ENCODE data around the gene CPEB4. TPM values are rescaled to one million over a fixed set of nuclear protein-coding genes. Genes with fewer than 3 reads are reported as not detected.
A peak's percentile ranks its signal among the peaks of the same experiment; 100 is the strongest.

CPEB4 gene
- total and polyA plus RNA-seq, 8 donors = 3.5 to 115 (median 31.7) TPM

GRCh38 chr5:173903396-173904140 is 15.4 kb downstream of the CPEB4 start:
- intact Hi-C loops (cut with DNase I; ENCODE audit: low total_unique reads) = no loop called here
- peak overlapping the region in 2 of 5 donors; percentile 29 to 32 for H3K27ac ChIP-seq

DNA sequence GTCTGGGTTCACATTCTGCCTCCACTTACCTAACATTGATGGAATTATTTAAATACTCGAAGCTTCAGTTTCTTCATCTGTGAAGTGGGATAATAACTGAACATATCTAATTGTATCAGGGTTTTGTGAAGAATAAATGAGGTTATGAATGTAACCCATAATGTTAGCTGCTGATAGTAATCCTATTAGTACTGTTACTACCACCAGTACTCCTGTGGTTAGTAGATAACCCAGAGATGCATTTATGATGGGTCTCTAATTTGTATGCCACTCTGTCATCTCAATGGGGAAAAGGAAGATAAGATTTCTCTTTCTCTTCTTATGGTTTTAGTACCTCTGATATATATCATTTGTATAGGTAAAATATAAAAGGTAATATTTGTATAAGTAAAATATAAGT is 16.0 kb downstream of the CPEB4 start:
- H3K9me3 ChIP-seq = no peaks in the 10 kb centered on the region
- H3K27ac ChIP-seq = no peak overlapping the region
- no peak for DNase-seq
- no peak for TF ChIP-seq EP300 (IDR thresholded peaks at IDR 0.05)
- TF ChIP-seq POLR2AphosphoS5 (IDR thresholded peaks at IDR 0.05) = no peak
- TF ChIP-seq POLR2A (IDR thresholded peaks at IDR 0.05) = no peak
- TF ChIP-seq, protein P1, sequence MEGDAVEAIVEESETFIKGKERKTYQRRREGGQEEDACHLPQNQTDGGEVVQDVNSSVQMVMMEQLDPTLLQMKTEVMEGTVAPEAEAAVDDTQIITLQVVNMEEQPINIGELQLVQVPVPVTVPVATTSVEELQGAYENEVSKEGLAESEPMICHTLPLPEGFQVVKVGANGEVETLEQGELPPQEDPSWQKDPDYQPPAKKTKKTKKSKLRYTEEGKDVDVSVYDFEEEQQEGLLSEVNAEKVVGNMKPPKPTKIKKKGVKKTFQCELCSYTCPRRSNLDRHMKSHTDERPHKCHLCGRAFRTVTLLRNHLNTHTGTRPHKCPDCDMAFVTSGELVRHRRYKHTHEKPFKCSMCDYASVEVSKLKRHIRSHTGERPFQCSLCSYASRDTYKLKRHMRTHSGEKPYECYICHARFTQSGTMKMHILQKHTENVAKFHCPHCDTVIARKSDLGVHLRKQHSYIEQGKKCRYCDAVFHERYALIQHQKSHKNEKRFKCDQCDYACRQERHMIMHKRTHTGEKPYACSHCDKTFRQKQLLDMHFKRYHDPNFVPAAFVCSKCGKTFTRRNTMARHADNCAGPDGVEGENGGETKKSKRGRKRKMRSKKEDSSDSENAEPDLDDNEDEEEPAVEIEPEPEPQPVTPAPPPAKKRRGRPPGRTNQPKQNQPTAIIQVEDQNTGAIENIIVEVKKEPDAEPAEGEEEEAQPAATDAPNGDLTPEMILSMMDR (IDR thresholded peaks at IDR 0.05) = no peak
- intact Hi-C loops (cut with DNase I; ENCODE audit: low total_unique reads) = no loop called here
- 86 to 100% (median 95%) methylated on average over 1 of the region's 1 CpG for WGBS, 5 donors
- no peak overlapping the region for H3K4me3 ChIP-seq
- H3K36me3 ChIP-seq = peaks cover 0 to 5% (median 0%) of the 10 kb centered on the region in 4 donors
- H3K27me3 ChIP-seq = no peaks in the 10 kb centered on the region
- H3K4me1 ChIP-seq = peaks cover 32 to 93% (median 63%) of the 10 kb centered on the region in 4 donors

More at GRCh38 chr5:173903396-173904140, 15.4 kb downstream of the CPEB4 start:
- 61 to 78% (median 66%) methylated on average over 5 of the region's 5 CpGs for WGBS, 5 donors
- Histone ChIP-seq H3K27me3 (no peaks in the 10 kb centered on the region), H3K9me3 (no peaks in the 10 kb centered on the region), H3K4me1 (peaks cover 28 to 94% (median 59%) of the 10 kb centered on the region in 4 donors), H3K4me3 (no peak overlapping the region), H3K36me3 (peaks cover 0 to 5% (median 0%) of the 10 kb centered on the region in 4 donors)
- no peak for DNase-seq
- TF ChIP-seq, protein P1 (IDR thresholded peaks at IDR 0.05) = no peak
- TF ChIP-seq EP300 (IDR thresholded peaks at IDR 0.05) (no peak), POLR2A (IDR thresholded peaks at IDR 0.05) (no peak), POLR2AphosphoS5 (IDR thresholded peaks at IDR 0.05) (no peak)

DNA sequence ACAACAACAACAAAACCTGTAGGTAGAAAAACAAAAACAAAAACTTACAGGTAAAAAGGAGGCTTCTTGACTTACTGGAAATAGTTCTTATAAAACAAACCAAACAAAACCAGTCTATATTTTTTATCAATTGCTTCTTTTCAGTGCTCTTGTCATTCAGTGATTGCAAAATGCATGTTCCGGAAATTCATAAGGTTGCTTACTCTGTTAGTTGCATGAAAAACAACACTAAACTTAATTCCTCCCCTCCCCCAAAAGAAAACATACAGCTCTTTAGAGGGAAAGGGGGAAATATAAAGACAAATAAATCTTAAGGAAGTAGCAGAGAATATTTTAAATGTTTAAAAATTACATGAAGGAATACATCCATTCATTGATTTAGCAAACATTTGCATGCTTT is 19.1 kb downstream of the CPEB4 start:
- Histone ChIP-seq H3K4me1 (peaks cover 27 to 80% (median 49%) of the 10 kb centered on the region in 4 donors), H3K9me3 (no peaks in the 10 kb centered on the region), H3K36me3 (peaks cover 0 to 26% (median 15%) of the 10 kb centered on the region in 4 donors), H3K27me3 (no peaks in the 10 kb centered on the region), H3K4me3 (no peak overlapping the region), H3K27ac (peak overlapping the region in 3 of 5 donors; percentile 52 to 55 (median 53))
- 61 to 81% (median 73%) methylated on average over 1 of the region's 1 CpG for WGBS, 5 donors
- intact Hi-C loops (cut with DNase I; ENCODE audit: low total_unique reads) = no loop called here
- DNase-seq = no peak
- TF ChIP-seq POLR2AphosphoS5 (IDR thresholded peaks at IDR 0.05) (no peak), EP300 (IDR thresholded peaks at IDR 0.05) (no peak)
- TF ChIP-seq, protein P1 (IDR thresholded peaks at IDR 0.05) = no peak

DNA sequence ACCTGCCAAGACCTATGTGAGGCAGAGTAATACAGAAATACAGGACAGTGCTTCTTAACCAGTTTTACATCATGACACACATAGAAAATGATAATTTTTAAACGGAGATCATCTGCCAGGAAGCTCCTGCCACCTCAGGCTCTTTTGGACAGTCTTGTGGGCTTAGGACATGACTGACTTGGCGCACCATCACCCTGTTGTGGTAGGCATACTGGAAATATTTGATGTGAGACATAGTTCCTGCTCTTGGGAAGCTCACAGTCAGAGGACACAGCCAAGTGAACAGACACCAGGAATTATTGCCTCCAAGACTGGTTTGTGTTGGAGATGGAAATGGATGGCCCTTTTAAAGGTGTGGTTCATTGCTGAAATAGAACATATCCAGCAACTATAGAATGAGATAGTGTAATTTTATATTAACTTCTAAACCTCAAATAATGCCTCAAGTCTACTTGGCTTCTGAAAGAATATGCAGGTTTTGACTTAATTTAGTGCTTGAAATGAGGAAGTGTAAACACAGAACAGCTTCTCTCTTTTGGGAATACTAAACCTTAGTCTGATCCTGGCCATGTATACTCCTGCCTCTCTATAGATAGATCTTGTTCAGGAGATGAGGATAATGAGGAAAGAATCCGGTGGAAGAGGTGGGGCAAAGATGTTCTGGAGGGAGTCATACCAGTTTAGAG is 19.7 kb downstream of the CPEB4 start:
- Histone ChIP-seq H3K9me3 (no peaks in the 10 kb centered on the region), H3K27ac (peak overlapping the region in 3 of 5 donors; percentile 37 to 55 (median 52)), H3K27me3 (no peaks in the 10 kb centered on the region), H3K36me3 (peaks cover 0 to 30% (median 18%) of the 10 kb centered on the region in 4 donors), H3K4me1 (peaks cover 22 to 79% (median 43%) of the 10 kb centered on the region in 4 donors), H3K4me3 (no peak overlapping the region)
- intact Hi-C loops (cut with DNase I; ENCODE audit: low total_unique reads) = no loop called here
- TF ChIP-seq POLR2AphosphoS5 (IDR thresholded peaks at IDR 0.05) (no peak), EP300 (IDR thresholded peaks at IDR 0.05) (no peak), POLR2A (IDR thresholded peaks at IDR 0.05) (no peak)
- TF ChIP-seq, protein P1 (IDR thresholded peaks at IDR 0.05) = no peak
- DNase-seq = no peak
- WGBS, 5 donors = 49 to 70% (median 61%) methylated on average over 3 of the region's 3 CpGs
